ENCODE measurements around the gene CEP170B. TPM values are rescaled to one million over a fixed set of nuclear protein-coding genes. Genes with fewer than 3 reads are reported as not detected.
A peak's percentile ranks its signal among the peaks of the same experiment; 100 is the strongest.

CEP170B gene
- total and polyA plus RNA-seq, 2 donors (not counting 1 experiment from before 2014, with no cell fraction given) = 4.0 to 13.9 TPM

DNA sequence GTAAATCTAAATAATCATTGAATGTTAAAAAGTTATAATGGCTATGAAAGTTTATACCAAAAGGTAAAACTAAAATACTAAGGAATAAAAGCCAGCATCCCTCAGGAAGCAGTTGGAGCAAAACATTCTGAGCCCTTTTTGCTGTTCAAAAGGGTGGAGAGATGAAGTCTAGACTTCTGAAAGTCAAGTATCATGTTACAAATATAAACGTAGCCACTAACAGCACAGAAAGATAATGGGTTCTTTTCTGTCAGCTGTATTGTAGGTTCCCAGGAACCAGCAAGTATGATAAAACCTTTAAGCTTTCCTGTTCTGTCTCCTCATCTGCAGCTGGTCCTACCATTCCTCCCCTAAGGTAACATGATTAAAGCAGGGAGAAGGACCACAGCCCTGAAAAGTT is 43.2 kb downstream of the CEP170B start:
- Histone ChIP-seq H3K9me3 (ENCODE audit: control insufficient read depth, insufficient read depth, low read depth, low read length) (no peaks in the 10 kb centered on the region), H3K4me2 (ENCODE audit: extremely low read depth, insufficient read depth, low read length) (no peak overlapping the region), H3K36me3 (ENCODE audit: control insufficient read depth, insufficient read depth, low read length) (no peaks in the 10 kb centered on the region), H3K9ac (ENCODE audit: insufficient read depth, low read length) (no peak overlapping the region), H3K4me1 (ENCODE audit: control insufficient read depth, extremely low read depth, insufficient read depth, low read length) (no peaks in the 10 kb centered on the region), H4K20me1 (ENCODE audit: control insufficient read depth, extremely low read depth, insufficient read depth, low read length) (no peaks in the 10 kb centered on the region), H2AFZ (ENCODE audit: low read length) (no peak overlapping the region), H3K27ac (ENCODE audit: insufficient read depth, low read length) (no peak overlapping the region), H3K79me2 (ENCODE audit: control insufficient read depth, insufficient read depth, low read length) (no peaks in the 10 kb centered on the region), H3K27me3 (ENCODE audit: control insufficient read depth, insufficient read depth, low read length) (peaks cover 2% of the 10 kb centered on the region), H3K4me3 (replicated peaks in 1 of 4; ENCODE audit: control extremely low read depth in 1 of 4, insufficient read depth in 1 of 4, low read depth in 3 of 4, low read length in 4 of 4) (no peak overlapping the region)
- DNase-seq (ENCODE audit: low read depth in 2 of 2) = peak; percentile 18 to 25
- no peak for TF ChIP-seq EZH2 (IDR thresholded peaks at IDR 0.05; ENCODE audit: low read length, missing control alignments)
- TF ChIP-seq, protein P1, sequence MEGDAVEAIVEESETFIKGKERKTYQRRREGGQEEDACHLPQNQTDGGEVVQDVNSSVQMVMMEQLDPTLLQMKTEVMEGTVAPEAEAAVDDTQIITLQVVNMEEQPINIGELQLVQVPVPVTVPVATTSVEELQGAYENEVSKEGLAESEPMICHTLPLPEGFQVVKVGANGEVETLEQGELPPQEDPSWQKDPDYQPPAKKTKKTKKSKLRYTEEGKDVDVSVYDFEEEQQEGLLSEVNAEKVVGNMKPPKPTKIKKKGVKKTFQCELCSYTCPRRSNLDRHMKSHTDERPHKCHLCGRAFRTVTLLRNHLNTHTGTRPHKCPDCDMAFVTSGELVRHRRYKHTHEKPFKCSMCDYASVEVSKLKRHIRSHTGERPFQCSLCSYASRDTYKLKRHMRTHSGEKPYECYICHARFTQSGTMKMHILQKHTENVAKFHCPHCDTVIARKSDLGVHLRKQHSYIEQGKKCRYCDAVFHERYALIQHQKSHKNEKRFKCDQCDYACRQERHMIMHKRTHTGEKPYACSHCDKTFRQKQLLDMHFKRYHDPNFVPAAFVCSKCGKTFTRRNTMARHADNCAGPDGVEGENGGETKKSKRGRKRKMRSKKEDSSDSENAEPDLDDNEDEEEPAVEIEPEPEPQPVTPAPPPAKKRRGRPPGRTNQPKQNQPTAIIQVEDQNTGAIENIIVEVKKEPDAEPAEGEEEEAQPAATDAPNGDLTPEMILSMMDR (conservative IDR thresholded peaks at IDR 0.05 in 1 of 2, IDR thresholded peaks at IDR 0.05 in 1 of 2; ENCODE audit: low read depth in 1 of 2, low read length in 2 of 2) = no peak

GRCh38 chr14:104912053-104912452 is 47.0 kb downstream of the CEP170B start:
- no peaks in the 10 kb centered on the region for H3K9me3 ChIP-seq (ENCODE audit: control insufficient read depth, insufficient read depth, low read depth, low read length)
- no peaks in the 10 kb centered on the region for H3K79me2 ChIP-seq (ENCODE audit: control insufficient read depth, insufficient read depth, low read length)
- DNase-seq (ENCODE audit: low read depth in 2 of 2) = no peak
- H2AFZ ChIP-seq (ENCODE audit: low read length) = no peak overlapping the region
- peaks cover 5% of the 10 kb centered on the region for H3K27me3 ChIP-seq (ENCODE audit: control insufficient read depth, insufficient read depth, low read length)
- H3K36me3 ChIP-seq (ENCODE audit: control insufficient read depth, insufficient read depth, low read length) = no peaks in the 10 kb centered on the region
- H4K20me1 ChIP-seq (ENCODE audit: control insufficient read depth, extremely low read depth, insufficient read depth, low read length) = no peaks in the 10 kb centered on the region
- no peak overlapping the region for H3K9ac ChIP-seq (ENCODE audit: insufficient read depth, low read length)
- no peak overlapping the region for H3K27ac ChIP-seq (ENCODE audit: insufficient read depth, low read length)
- TF ChIP-seq, protein P1 (conservative IDR thresholded peaks at IDR 0.05 in 1 of 2, IDR thresholded peaks at IDR 0.05 in 1 of 2; ENCODE audit: low read depth in 1 of 2, low read length in 2 of 2) = no peak
- no peak for TF ChIP-seq EZH2 (IDR thresholded peaks at IDR 0.05; ENCODE audit: low read length, missing control alignments)
- H3K4me3 ChIP-seq (replicated peaks in 1 of 4; ENCODE audit: control extremely low read depth in 1 of 4, insufficient read depth in 1 of 4, low read depth in 3 of 4, low read length in 4 of 4) = no peak overlapping the region
- no peaks in the 10 kb centered on the region for H3K4me1 ChIP-seq (ENCODE audit: control insufficient read depth, extremely low read depth, insufficient read depth, low read length)
- H3K4me2 ChIP-seq (ENCODE audit: extremely low read depth, insufficient read depth, low read length) = no peak overlapping the region

GRCh38 chr14:104913435-104913834 is 48.4 kb downstream of the CEP170B start:
- no peaks in the 10 kb centered on the region for H3K9me3 ChIP-seq (ENCODE audit: control insufficient read depth, insufficient read depth, low read depth, low read length)
- TF ChIP-seq EZH2 (IDR thresholded peaks at IDR 0.05; ENCODE audit: low read length, missing control alignments) = no peak
- TF ChIP-seq, protein P1 (conservative IDR thresholded peaks at IDR 0.05 in 1 of 2, IDR thresholded peaks at IDR 0.05 in 1 of 2; ENCODE audit: low read depth in 1 of 2, low read length in 2 of 2) = no peak
- no peak overlapping the region for H3K4me3 ChIP-seq (replicated peaks in 1 of 4; ENCODE audit: control extremely low read depth in 1 of 4, insufficient read depth in 1 of 4, low read depth in 3 of 4, low read length in 4 of 4)
- no peak overlapping the region for H2AFZ ChIP-seq (ENCODE audit: low read length)
- no peak overlapping the region for H3K27ac ChIP-seq (ENCODE audit: insufficient read depth, low read length)
- no peaks in the 10 kb centered on the region for H3K36me3 ChIP-seq (ENCODE audit: control insufficient read depth, insufficient read depth, low read length)
- no peak for DNase-seq (ENCODE audit: low read depth in 2 of 2)
- no peaks in the 10 kb centered on the region for H3K79me2 ChIP-seq (ENCODE audit: control insufficient read depth, insufficient read depth, low read length)
- no peak overlapping the region for H3K9ac ChIP-seq (ENCODE audit: insufficient read depth, low read length)
- H3K4me1 ChIP-seq (ENCODE audit: control insufficient read depth, extremely low read depth, insufficient read depth, low read length) = no peaks in the 10 kb centered on the region
- H4K20me1 ChIP-seq (ENCODE audit: control insufficient read depth, extremely low read depth, insufficient read depth, low read length) = no peaks in the 10 kb centered on the region
- H3K27me3 ChIP-seq (ENCODE audit: control insufficient read depth, insufficient read depth, low read length) = peaks cover 2% of the 10 kb centered on the region
- no peak overlapping the region for H3K4me2 ChIP-seq (ENCODE audit: extremely low read depth, insufficient read depth, low read length)

Data from fibroblast of lung (primary cell).